ENCODE results near the gene GREM2. TPM values are rescaled to one million over a fixed set of nuclear protein-coding genes. Genes with fewer than 3 reads are reported as not detected.

GREM2 gene
- total RNA-seq, 1 experiment from 2014 or later, result not detected

DNA sequence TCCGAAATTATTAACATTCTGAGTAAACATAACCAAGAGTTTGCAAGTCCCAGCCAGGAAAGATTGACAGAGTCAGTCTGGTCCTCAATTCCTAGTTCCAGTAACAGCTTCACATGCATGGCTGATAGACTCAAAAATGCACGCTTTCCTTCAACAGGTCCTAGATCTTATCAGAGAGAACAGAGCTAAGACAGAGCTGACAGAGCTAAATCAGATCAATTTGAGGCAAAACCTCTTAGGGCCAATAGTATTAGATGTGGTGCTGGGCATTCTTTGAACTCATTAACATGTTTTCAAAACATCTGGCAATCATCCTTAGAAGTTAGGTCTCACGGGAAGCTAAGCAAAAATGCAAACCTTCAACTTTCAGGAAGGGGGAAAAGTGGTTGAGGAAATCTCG, 114.0 kb downstream of the GREM2 start:
- Mint-ChIP-seq H3K4me1 (peaks cover 0 to 4% of the 10 kb centered on the region in 2 experiments; a peak in 1 of 4 replicates), H3K4me3 (no peak overlapping the region), H3K27me3 (ENCODE audit: low read depth) (peaks cover 9% of the 10 kb centered on the region), H3K36me3 (ENCODE audit: insufficient read depth in 1 of 3, low read depth in 3 of 3) (no peaks in the 10 kb centered on the region), H3K27ac (no peak overlapping the region), H3K9me3 (no peaks in the 10 kb centered on the region)
- Histone ChIP-seq H3K23ac (ENCODE audit: insufficient read length, low read depth, low read length) (no peak overlapping the region), H3K9ac (ENCODE audit: extremely low read depth, insufficient read length, low read length) (no peak overlapping the region), H3K14ac (ENCODE audit: insufficient read depth, low read length) (no peak overlapping the region), H3K79me2 (ENCODE audit: insufficient read depth, low read length) (no peaks in the 10 kb centered on the region), H3K56ac (ENCODE audit: insufficient read length, low read depth, low read length) (no peak overlapping the region), H4K5ac (ENCODE audit: insufficient read length, low read depth, low read length) (no peak overlapping the region), H4K91ac (ENCODE audit: insufficient read length, low read depth, low read length) (no peak overlapping the region), H3K4me2 (ENCODE audit: insufficient read depth, insufficient read length, low read length) (no peak overlapping the region), H2AFZ (ENCODE audit: low read length) (no peak overlapping the region), H4K8ac (replicated peaks; ENCODE audit: insufficient read length, low read depth, low read length) (no peak overlapping the region), H3K18ac (ENCODE audit: insufficient read length, low read depth, low read length) (no peak overlapping the region), H4K20me1 (ENCODE audit: control insufficient read depth, insufficient read depth, insufficient read length) (no peaks in the 10 kb centered on the region), H3K27ac (ENCODE audit: insufficient read length, low read depth, low read length) (no peak overlapping the region), H2AK5ac (ENCODE audit: insufficient read length, low read length) (no peak overlapping the region), H3T11ph (ENCODE audit: low read length) (no peak overlapping the region), H2BK15ac (ENCODE audit: low read depth, low read length) (no peak overlapping the region), H3K23me2 (ENCODE audit: insufficient read length, low read depth, low read length, poor library complexity, severe bottlenecking) (peaks cover 4% of the 10 kb centered on the region), H3K4me1 (ENCODE audit: insufficient read depth, low read length) (0 out of 2 replicates have a peak, but pooled peaks cover 5% of the 10 kb centered on the region), H3K4ac (ENCODE audit: low read depth, low read length) (no peak overlapping the region), H2BK120ac (ENCODE audit: low read depth, low read length, poor library complexity, severe bottlenecking) (no peak overlapping the region), H3K9me3 (ENCODE audit: control insufficient read depth, low read depth, low read length) (no peaks in the 10 kb centered on the region), H3K79me1 (ENCODE audit: insufficient read depth, low read depth, low read length, poor library complexity, severe bottlenecking) (no peaks in the 10 kb centered on the region), H2BK5ac (ENCODE audit: insufficient read length, low read length) (no peak overlapping the region), H2BK12ac (ENCODE audit: insufficient read length, low read depth, low read length) (no peak overlapping the region), H2BK20ac (ENCODE audit: low read depth, low read length, poor library complexity, severe bottlenecking) (no peak overlapping the region), H3K27me3 (ENCODE audit: insufficient read depth, low read length) (no peaks in the 10 kb centered on the region; the same call in 1 of the 2 replicates)
- no CpG with 5 or more reads among the region's 4 CpGs for WGBS (ENCODE audit: extremely low coverage, insufficient read length, low lambda C conversion rate)
- no peak for DNase-seq
- TF ChIP-seq CTCF (conservative IDR thresholded peaks at IDR 0.05), result no peak
